Fibroblast of villous mesenchyme (primary cell): Measurements from ENCODE around the gene TRIM36. TPM values are rescaled to one million over a fixed set of nuclear protein-coding genes. Genes with fewer than 3 reads are reported as not detected.

Experiments
- DNase-seq: peaks from one replicate; pipeline ENCODE4 v3.0.0-alpha.2; 2010; ENCODE audit warnings: low read depth
- H3K4me3 ChIP-seq: 2 replicates; pipeline ENCODE4 v1.5.1; 2011; ENCODE audit warnings: low read depth, mild to moderate bottlenecking, low read length
- CTCF ChIP-seq: IDR thresholded peaks from 2 replicates; pipeline ENCODE4 v1.5.1; 2012; ENCODE audit warnings: low read depth, mild to moderate bottlenecking, low read length; ENCODE audit not compliant: insufficient read depth
- total RNA-seq: library from RNA; depleted of rRNA; stranded (reverse); fragments of >200 nt; gene quantifications from 2 replicates; pipeline ENCODE4 v1.2.3, GENCODE V29; 2012

Gene TRIM36
- total RNA-seq, 1 donor = 2.2 TPM

GRCh38 chr5:115100319-115100955 lies 69.3 kb downstream of the TRIM36 start:
- H3K4me3 ChIP-seq = no peak overlapping the region

GRCh38 chr5:115098041-115098702 lies 71.5 kb downstream of the TRIM36 start:
- TF ChIP-seq CTCF = peak; percentile 82
- no peak overlapping the region for H3K4me3 ChIP-seq
- peak; percentile 63 for DNase-seq

More at GRCh38 chr5:115100319-115100955, 69.3 kb downstream of the TRIM36 start:
- DNase-seq = peak; percentile 47
- no peak for TF ChIP-seq CTCF

GRCh38 chr5:115097236-115097635 lies 72.5 kb downstream of the TRIM36 start:
- DNase-seq = no peak
- no peak for TF ChIP-seq CTCF
- H3K4me3 ChIP-seq = no peak overlapping the region

GRCh38 chr5:115096034-115096769 lies 73.5 kb downstream of the TRIM36 start:
- DNase-seq = peak; percentile 26
- TF ChIP-seq CTCF = no peak
- H3K4me3 ChIP-seq = no peak overlapping the region

DNA sequence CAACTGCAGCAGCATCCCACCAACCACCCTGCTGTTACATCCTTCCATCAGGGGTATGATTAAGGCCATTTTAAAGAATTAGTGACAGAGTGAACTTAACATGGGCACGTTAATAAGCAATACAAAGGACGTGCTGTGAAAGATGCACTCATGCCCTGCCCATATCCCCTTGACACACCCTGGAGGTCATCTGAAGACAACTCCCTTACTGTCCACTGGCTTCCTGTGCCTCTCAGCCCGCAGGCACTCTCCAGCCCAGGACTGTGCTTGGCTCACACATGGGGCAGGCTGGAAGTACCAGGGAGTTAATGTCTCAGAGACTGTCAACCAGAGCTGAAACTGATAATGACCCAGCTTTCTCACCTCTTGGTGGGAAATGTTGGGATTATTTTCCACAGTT lies 81.8 kb downstream of the TRIM36 start:
- no peak for TF ChIP-seq CTCF
- no peak for DNase-seq
- H3K4me3 ChIP-seq = no peak overlapping the region

- DNase-seq = no peak
- no peak overlapping the region for H3K4me3 ChIP-seq
- no peak for TF ChIP-seq CTCF
These were observed 83.2 kb downstream of the TRIM36 start for GRCh38 chr5:115086473-115086872.
